ENCODE results near the gene OR6S1.

OR6S1 gene

DNA sequence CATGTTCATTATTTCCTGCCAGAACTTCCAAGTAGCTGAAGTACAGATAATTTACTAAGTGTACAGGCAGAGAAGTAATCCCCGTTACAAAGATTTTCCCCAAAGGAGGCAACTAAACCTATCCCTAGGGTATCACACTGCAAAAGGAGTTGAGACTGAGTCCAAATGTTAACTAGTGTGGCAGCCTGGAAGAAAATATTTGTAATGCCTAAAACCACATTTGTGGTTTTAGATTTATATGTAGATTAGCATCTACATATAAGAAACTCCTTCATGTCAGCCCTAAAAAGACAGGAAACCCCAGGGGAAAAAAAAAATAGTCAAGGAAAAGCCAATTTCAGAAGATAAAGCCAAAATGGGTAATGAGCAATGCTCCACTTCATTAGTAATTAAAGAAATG lies 48.9 kb downstream of the OR6S1 start:
- H3K9ac ChIP-seq (ENCODE audit: low read length) = no peak overlapping the region
- no peak overlapping the region for H3K4me3 ChIP-seq (ENCODE audit: low read length)
- no peaks in the 10 kb centered on the region for H3K27me3 ChIP-seq (ENCODE audit: control insufficient read depth, insufficient read depth, low read length)
- H3K36me3 ChIP-seq (ENCODE audit: control insufficient read depth, insufficient read depth, low read length) = no peaks in the 10 kb centered on the region
- no peaks in the 10 kb centered on the region for H3K4me1 ChIP-seq (ENCODE audit: control insufficient read depth, insufficient read depth, low read length)
- no peaks in the 10 kb centered on the region for H3K9me3 ChIP-seq (ENCODE audit: control insufficient read depth, low read length)

DNA sequence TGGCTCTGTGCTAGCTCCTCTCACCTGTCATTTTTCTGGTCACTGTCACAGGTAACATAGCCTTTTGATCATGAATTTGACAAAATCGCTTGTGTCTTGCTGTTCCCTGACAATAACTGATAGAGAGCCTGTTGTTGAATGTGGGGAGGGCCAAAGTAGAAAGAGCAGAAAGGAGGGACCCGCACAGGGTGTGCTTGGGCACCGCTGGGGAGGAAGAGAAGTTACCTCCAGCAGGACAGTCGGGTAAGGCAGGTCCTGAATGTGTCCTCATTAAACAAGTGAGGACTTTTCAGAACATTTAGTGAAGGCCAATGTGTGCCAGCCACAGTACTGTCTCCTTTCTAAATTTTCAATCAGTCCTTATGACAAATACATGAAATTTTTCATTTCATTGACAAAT lies 50.3 kb downstream of the OR6S1 start, which contains the start of gene RNASE12:
RNASE12 (minus strand) TSS at position 142 of the 400 bp plus-strand sequence. CDS start 653 bp downstream, outside the sequence.
- no peaks in the 10 kb centered on the region for H3K9me3 ChIP-seq (ENCODE audit: control insufficient read depth, low read length)
- no peak within 1 kb of the TSS for H3K4me3 ChIP-seq (ENCODE audit: low read length)
- no peaks in the 10 kb centered on the region for H3K36me3 ChIP-seq (ENCODE audit: control insufficient read depth, insufficient read depth, low read length)
- H3K4me1 ChIP-seq (ENCODE audit: control insufficient read depth, insufficient read depth, low read length) = no peaks in the 10 kb centered on the region
- H3K27me3 ChIP-seq (ENCODE audit: control insufficient read depth, insufficient read depth, low read length) = no peaks in the 10 kb centered on the region
- no peak within 1 kb of the TSS for H3K9ac ChIP-seq (ENCODE audit: low read length)
